HL-60 (cell line): Measurements from ENCODE around the gene FOXD4L5.
"Not testable (repeated sequence)": the region's sequence is repeated elsewhere in the genome, so short reads cannot be mapped to it uniquely, and the experiment has no call there.

ENCODE experiments used
- DNase-seq, 2 experiments: peaks; one replicate each; pipeline ENCODE4 v3.0.0-alpha.2; 2010 to 2020; ENCODE audit warnings: low read depth in 1 of 2, low spot score in 1 of 2
- H3K27ac ChIP-seq: fragments of 250-450 bp; sonication (Bioruptor Pico); replicated peaks from 2 replicates; pipeline ENCODE4 v1.5.1; 2020; ENCODE audit warnings: mild to moderate bottlenecking, moderate library complexity
- H3K27me3 ChIP-seq: fragments of 250-450 bp; sonication (Bioruptor Pico); 2 replicates; pipeline ENCODE4 v1.5.1; 2021; ENCODE audit warnings: mild to moderate bottlenecking, moderate library complexity; ENCODE audit not compliant: insufficient read depth, poor library complexity, severe bottlenecking
- H3K4me3 ChIP-seq: replicated peaks from 2 replicates; pipeline ENCODE4 v1.5.1; 2011; ENCODE audit warnings: mild to moderate bottlenecking, control low read depth, low read length; ENCODE audit not compliant: insufficient read depth
- long read RNA-seq: library from polyadenylated mRNA; unstranded; transcript quantifications from one replicate; pipeline ENCODE4 v2.0.0, GENCODE V29; 2020

Gene FOXD4L5
- long read RNA-seq = 0 reads

- not testable (repeated sequence) for H3K27ac ChIP-seq, H3K4me3 ChIP-seq, H3K27me3 ChIP-seq, DNase-seq
These were observed at the start of gene FOXD4L5 for GRCh38 chr9:65285109-65285508. TSS of gene FOXD4L5 (minus strand) at chr9:65285209. CDS start at chr9:65284377, 832 bp downstream.

GRCh38 chr9:65283943-65284342, 1.1 kb downstream of the FOXD4L5 start:
- not testable (repeated sequence) for DNase-seq, H3K4me3 ChIP-seq, H3K27ac ChIP-seq

GRCh38 chr9:65282976-65283375, 2.0 kb downstream of the FOXD4L5 start:
- H3K4me3 ChIP-seq, H3K27ac ChIP-seq: not testable (repeated sequence)

More at GRCh38 chr9:65283943-65284342, 1.1 kb downstream of the FOXD4L5 start:
- not testable (repeated sequence) for H3K27me3 ChIP-seq

More at GRCh38 chr9:65282976-65283375, 2.0 kb downstream of the FOXD4L5 start:
- DNase-seq, H3K27me3 ChIP-seq: not testable (repeated sequence)
